Thyroid gland (tissue), 4 donors: ENCODE results near the gene MED22.

Experiments
- POLR2A ChIP-seq, 2 donors: fragments of 450-650 bp; IDR thresholded peaks; one replicate each; pipeline ENCODE4 v1.6.1; 2017; ENCODE audit warnings: antibody characterized with exemption in 2 of 2, mild to moderate bottlenecking in 2 of 2, moderate library complexity in 1 of 2
- TF ChIP-seq, protein P1 (sequence below), 6 experiments: fragments of 200-600 bp in 3 of 6; fragments of 450-650 bp in 3 of 6; sonication (generic) in 3 of 6; IDR thresholded peaks; one replicate each; pipeline ENCODE4 v1.5.1; 2016 to 2019; ENCODE audit warnings: antibody characterized with exemption in 6 of 6, mild to moderate bottlenecking in 2 of 6, inconsistent platforms in 1 of 6, moderate library complexity in 1 of 6

DNA sequence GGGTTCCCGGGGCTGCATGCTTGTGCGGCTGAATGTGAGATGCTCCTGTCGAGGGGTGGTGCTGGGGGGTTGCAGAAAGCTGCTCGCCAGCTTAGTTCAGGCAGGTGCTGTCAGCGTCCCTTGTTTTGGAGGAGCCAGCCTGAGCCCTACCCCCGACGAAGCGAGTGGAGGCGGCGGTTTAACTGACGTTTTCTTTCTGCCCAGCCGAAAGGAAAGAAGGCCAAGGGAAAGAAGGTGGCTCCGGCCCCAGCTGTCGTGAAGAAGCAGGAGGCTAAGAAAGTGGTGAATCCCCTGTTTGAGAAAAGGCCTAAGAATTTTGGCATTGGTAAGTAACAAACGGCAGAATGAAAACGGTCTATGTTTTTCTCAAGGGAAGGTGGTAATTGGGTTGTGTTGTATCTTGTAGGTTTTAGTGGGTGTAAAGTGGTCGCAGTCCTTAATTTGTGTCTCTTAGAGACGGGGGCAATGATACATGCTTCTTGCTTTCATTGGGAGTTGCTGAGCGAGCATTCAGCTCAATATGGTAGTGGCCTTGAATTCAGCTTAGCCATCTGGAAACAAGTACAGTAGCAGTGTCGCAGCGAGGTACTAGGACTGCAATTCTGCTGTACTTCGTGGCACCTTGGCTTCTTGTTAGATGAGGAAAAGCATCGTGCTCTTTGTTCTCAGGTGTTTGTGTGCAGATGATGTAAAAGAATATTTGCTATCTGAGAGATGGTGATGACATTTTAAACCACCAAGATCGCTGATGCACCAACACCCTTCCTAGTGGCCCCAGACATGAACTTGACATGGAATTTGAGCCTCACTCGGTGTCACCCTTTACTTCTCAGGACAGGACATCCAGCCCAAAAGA is 1.0 kb upstream of the MED22 start:
- TF ChIP-seq, protein P1, sequence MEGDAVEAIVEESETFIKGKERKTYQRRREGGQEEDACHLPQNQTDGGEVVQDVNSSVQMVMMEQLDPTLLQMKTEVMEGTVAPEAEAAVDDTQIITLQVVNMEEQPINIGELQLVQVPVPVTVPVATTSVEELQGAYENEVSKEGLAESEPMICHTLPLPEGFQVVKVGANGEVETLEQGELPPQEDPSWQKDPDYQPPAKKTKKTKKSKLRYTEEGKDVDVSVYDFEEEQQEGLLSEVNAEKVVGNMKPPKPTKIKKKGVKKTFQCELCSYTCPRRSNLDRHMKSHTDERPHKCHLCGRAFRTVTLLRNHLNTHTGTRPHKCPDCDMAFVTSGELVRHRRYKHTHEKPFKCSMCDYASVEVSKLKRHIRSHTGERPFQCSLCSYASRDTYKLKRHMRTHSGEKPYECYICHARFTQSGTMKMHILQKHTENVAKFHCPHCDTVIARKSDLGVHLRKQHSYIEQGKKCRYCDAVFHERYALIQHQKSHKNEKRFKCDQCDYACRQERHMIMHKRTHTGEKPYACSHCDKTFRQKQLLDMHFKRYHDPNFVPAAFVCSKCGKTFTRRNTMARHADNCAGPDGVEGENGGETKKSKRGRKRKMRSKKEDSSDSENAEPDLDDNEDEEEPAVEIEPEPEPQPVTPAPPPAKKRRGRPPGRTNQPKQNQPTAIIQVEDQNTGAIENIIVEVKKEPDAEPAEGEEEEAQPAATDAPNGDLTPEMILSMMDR (IDR thresholded peaks at IDR 0.05) = no peak
- no peak for TF ChIP-seq POLR2A (IDR thresholded peaks at IDR 0.05)
